Immature natural killer cell (primary cell): ENCODE measurements around the gene INHBC. TPM values are rescaled to one million over a fixed set of nuclear protein-coding genes. Genes with fewer than 3 reads are reported as not detected.

Experiments used
- DNase-seq, 3 donors: peaks; one replicate each; pipeline ENCODE4 v3.0.0; 2022; ENCODE audit warnings: mixed read lengths in 1 of 3
- H3K27ac Mint-ChIP-seq, 6 donors: one replicate each; pipeline ENCODE4 v1.8.0; 2020; ENCODE audit warnings: mixed read lengths in 6 of 6, mild to moderate bottlenecking in 5 of 6, inconsistent platforms in 4 of 6, moderate library complexity in 3 of 6
- H3K27me3 Mint-ChIP-seq, 3 donors: one replicate each; pipeline ENCODE4 v1.8.0; 2020 to 2021; ENCODE audit warnings: low read depth in 3 of 3, mild to moderate bottlenecking in 3 of 3, mixed read lengths in 3 of 3, moderate library complexity in 3 of 3, inconsistent platforms in 1 of 3
- H3K36me3 Mint-ChIP-seq, 3 donors: one replicate each; pipeline ENCODE4 v1.8.0; 2020; ENCODE audit warnings: mixed read lengths in 3 of 3, inconsistent platforms in 2 of 3, mild to moderate bottlenecking in 2 of 3
- H3K4me1 Mint-ChIP-seq, 2 donors: one replicate each; pipeline ENCODE4 v1.8.0; 2020; ENCODE audit warnings: inconsistent platforms in 2 of 2, mild to moderate bottlenecking in 2 of 2, mixed read lengths in 2 of 2, moderate library complexity in 1 of 2
- H3K4me3 Mint-ChIP-seq, 5 donors: one replicate each; pipeline ENCODE4 v1.8.0; 2020; ENCODE audit warnings: mild to moderate bottlenecking in 5 of 5, mixed read lengths in 5 of 5, inconsistent platforms in 3 of 5, moderate library complexity in 3 of 5
- H3K9me3 Mint-ChIP-seq, 6 donors: one replicate each; pipeline ENCODE4 v1.8.0; 2020; ENCODE audit warnings: mild to moderate bottlenecking in 6 of 6, mixed read lengths in 6 of 6, inconsistent platforms in 4 of 6, moderate library complexity in 3 of 6
- polyA plus RNA-seq, 3 donors: library from polyadenylated mRNA; unstranded; fragments of 300-500 nt; fragmentation: Illumina TruSeq; gene quantifications; one replicate each; pipeline ENCODE4 v1.2.3, GENCODE V29; 2021

Gene INHBC
- polyA plus RNA-seq, 3 donors from 2014 or later: 0.15 TPM; not detected in 2

- Mint-ChIP-seq H3K27me3 (peaks cover 41 to 57% (median 53%) of the 10 kb centered on the region in 3 donors), H3K4me3 (peak overlapping the region; percentile 90 to 97 (median 95)), H3K36me3 (peaks cover 32 to 38% (median 36%) of the 10 kb centered on the region in 3 donors), H3K4me1 (peaks cover 83% of the 10 kb centered on the region in 2 donors), H3K9me3 (no peaks in the 10 kb centered on the region), H3K27ac (peak overlapping the region; percentile 99 to 100 (median 100))
- DNase-seq: peak; percentile 69 to 77 (median 73)
Observed at GRCh38 chr12:57477710-57478681, 43.4 kb downstream of the INHBC start.

DNA sequence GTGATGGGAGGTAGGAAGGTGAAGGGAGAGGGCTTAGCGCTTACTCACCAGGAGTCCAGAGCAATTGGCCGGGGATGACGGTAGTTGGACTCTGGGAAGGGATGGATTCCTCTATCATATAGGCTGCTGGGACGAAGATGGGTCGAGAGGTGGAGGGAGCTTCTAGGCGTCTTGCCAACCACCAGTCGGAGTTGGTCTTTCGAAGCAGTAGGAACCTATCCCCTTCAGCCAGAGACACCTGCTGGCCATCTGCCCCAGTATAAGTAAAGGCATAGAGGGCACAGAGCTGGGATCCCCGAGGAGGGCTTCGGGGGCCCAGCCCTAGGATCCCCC, 44.4 kb downstream of the INHBC start:
- peaks cover 27 to 30% (median 28%) of the 10 kb centered on the region in 3 donors for H3K36me3 Mint-ChIP-seq
- peak overlapping the region; percentile 99 to 100 (median 100) for H3K27ac Mint-ChIP-seq
- peak overlapping the region; percentile 90 to 97 (median 95) for H3K4me3 Mint-ChIP-seq
- DNase-seq: no peak
- H3K9me3 Mint-ChIP-seq: no peaks in the 10 kb centered on the region
- H3K4me1 Mint-ChIP-seq: peaks cover 79 to 82% of the 10 kb centered on the region in 2 donors
- H3K27me3 Mint-ChIP-seq: peaks cover 39 to 55% (median 51%) of the 10 kb centered on the region in 3 donors

DNA sequence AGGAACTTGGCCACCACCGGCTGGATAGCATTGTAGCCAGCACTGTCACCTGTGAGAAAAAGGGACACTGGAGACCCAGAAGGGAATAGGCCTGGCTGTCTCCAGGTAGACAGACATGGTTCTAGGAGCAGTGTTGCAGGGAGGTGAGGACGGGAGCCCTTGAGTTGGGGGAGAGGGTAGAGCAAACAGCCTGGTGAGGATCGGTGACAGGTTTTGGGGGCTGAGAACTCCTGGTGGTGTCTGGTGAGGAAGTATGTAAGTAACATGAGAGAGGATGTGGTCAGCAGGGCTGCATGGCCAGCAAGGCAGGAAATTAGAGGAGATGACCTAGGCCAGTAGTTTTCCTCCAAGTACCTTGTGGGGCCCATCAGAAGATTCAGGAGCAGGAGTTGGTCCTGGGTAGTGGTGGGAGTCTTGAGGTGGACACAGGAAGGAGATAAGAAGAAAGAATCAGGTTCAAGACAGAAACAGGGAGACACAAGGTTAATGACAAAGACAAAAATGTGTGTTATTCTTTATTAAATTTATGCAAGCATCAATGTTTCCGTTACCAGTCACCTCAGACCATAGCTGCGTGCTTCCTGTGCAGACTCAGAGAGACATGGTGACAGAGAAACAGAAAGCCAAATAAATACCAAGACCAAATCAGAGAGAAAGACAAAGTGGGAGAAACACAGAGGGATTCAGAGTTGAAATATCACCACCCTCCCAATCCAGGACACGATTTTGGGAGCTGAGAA, 45.0 kb downstream of the INHBC start, which contains the start of gene ARHGAP9:
TSS of gene ARHGAP9 (minus strand) at position 491 of the 740 bp plus-strand sequence. CDS start at position 31, 460 bp downstream.
- peak; percentile 91 to 92 (median 92) for DNase-seq
- peaks cover 74 to 76% of the 10 kb centered on the region in 2 donors for H3K4me1 Mint-ChIP-seq
- peaks cover 37 to 50% (median 46%) of the 10 kb centered on the region in 3 donors for H3K27me3 Mint-ChIP-seq
- H3K36me3 Mint-ChIP-seq: peaks cover 22 to 25% (median 23%) of the 10 kb centered on the region in 3 donors
- peak within 1 kb of the TSS; percentile 90 to 97 (median 95) for H3K4me3 Mint-ChIP-seq
- H3K27ac Mint-ChIP-seq: peak within 1 kb of the TSS; percentile 99 to 100 (median 100)
- H3K9me3 Mint-ChIP-seq: no peaks in the 10 kb centered on the region

- DNase-seq: no peak
- Mint-ChIP-seq H3K4me1 (peaks cover 59 to 61% of the 10 kb centered on the region in 2 donors), H3K9me3 (no peaks in the 10 kb centered on the region), H3K27ac (peak overlapping the region; percentile 99 to 100 (median 100)), H3K36me3 (peaks cover 14 to 18% (median 17%) of the 10 kb centered on the region in 3 donors), H3K4me3 (peak overlapping the region in 3 of 5 donors; percentile 41 to 96 (median 44)), H3K27me3 (peaks cover 28 to 38% (median 35%) of the 10 kb centered on the region in 3 donors)
Observed at GRCh38 chr12:57481671-57482070, 47.1 kb downstream of the INHBC start.

DNA sequence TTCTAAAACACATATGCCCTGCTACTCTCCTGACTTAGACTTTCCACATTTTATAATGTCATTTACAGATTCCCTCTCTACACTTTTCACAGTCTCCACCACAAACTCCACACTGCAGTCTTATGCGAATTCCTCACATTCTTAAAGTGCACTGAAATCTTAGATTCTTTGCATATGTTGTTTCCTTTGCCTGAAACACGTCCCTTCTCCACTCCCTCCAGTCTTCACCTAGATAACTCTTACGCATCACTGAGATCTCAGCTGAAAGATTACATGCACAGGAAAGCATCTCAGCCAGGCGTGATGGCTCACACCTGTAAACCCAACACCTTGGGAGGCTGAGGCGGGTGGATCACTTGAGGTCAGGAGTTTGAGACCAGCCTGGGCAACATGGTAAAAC, 48.9 kb downstream of the INHBC start:
- Mint-ChIP-seq H3K9me3 (no peaks in the 10 kb centered on the region), H3K27me3 (peaks cover 19 to 29% (median 24%) of the 10 kb centered on the region in 3 donors), H3K36me3 (peaks cover 0 to 2% (median under 1%) of the 10 kb centered on the region in 3 donors), H3K27ac (peak overlapping the region; percentile 43 to 95 (median 82)), H3K4me1 (peaks cover 55 to 57% of the 10 kb centered on the region in 2 donors), H3K4me3 (no peak overlapping the region)
- no peak for DNase-seq

- H3K4me3 Mint-ChIP-seq: no peak overlapping the region
- H3K9me3 Mint-ChIP-seq: no peaks in the 10 kb centered on the region
- DNase-seq: no peak
- H3K27ac Mint-ChIP-seq: peak overlapping the region in 1 of 6 donors; percentile 24
- H3K4me1 Mint-ChIP-seq: peaks cover 44 to 47% of the 10 kb centered on the region in 2 donors
- peaks cover 6 to 14% (median 9%) of the 10 kb centered on the region in 3 donors for H3K27me3 Mint-ChIP-seq
- H3K36me3 Mint-ChIP-seq: peaks cover 0 to 8% (median 0%) of the 10 kb centered on the region in 3 donors
Observed at GRCh38 chr12:57485695-57486094, 51.1 kb downstream of the INHBC start.

GRCh38 chr12:57487055-57487596, 52.5 kb downstream of the INHBC start:
- Mint-ChIP-seq H3K4me1 (peaks cover 35 to 43% of the 10 kb centered on the region in 2 donors), H3K4me3 (peak overlapping the region in 4 of 5 donors; percentile 94 to 99 (median 98)), H3K27ac (peak overlapping the region; percentile 91 to 98 (median 96)), H3K36me3 (peaks cover 7 to 20% (median 8%) of the 10 kb centered on the region in 3 donors), H3K27me3 (peaks cover 6 to 9% (median 9%) of the 10 kb centered on the region in 3 donors), H3K9me3 (no peaks in the 10 kb centered on the region)
- DNase-seq: no peak

DNA sequence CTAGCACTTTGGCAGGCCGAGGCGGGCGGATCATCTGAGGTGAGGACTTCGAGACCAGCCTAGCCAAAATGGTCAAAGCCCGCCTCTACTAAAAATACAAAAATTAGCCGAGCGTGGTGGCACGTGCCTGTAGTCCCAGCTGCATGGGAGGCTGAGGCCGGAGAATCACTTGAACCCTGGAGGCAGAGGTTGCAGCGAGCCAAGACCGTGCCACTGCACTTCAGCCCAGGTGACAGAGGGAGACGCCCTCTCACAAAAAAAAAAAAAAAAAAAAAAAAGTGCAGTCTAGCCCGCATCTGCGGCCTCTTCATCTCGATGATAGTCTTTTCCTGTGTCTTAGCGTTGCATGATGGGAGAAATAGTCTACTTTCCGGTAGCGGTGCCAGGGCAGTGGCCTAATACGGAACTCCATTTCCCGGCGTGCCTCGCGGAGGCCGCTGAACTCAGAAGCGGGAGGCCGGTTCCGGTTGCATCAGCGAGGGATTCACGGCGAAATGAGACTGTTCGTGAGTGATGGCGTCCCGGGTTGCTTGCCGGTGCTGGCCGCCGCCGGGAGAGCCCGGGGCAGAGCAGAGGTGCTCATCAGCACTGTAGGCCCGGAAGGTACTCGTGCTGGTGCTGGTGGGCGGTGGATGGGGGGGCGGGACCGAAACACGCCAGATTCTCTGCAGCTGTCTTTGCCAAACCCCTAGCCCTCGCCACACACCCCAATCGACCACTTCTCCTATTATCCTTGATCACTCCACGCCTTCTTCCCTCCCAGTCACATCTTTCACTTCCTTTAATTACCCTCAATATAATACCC, 53.2 kb downstream of the INHBC start, which contains the start of gene MARS1:
TSS of gene MARS1 (plus strand) at position 472 of the 805 bp plus-strand sequence. CDS start at position 495, 23 bp downstream.
- peak; percentile 90 to 92 (median 91) for DNase-seq
- Mint-ChIP-seq H3K27me3 (peaks cover 6 to 11% (median 9%) of the 10 kb centered on the region in 3 donors), H3K4me1 (peaks cover 37 to 43% of the 10 kb centered on the region in 2 donors), H3K9me3 (no peaks in the 10 kb centered on the region), H3K4me3 (peak within 1 kb of the TSS; percentile 94 to 99 (median 97)), H3K27ac (peak within 1 kb of the TSS; percentile 91 to 98 (median 96)), H3K36me3 (peaks cover 7 to 25% (median 12%) of the 10 kb centered on the region in 3 donors)

DNA sequence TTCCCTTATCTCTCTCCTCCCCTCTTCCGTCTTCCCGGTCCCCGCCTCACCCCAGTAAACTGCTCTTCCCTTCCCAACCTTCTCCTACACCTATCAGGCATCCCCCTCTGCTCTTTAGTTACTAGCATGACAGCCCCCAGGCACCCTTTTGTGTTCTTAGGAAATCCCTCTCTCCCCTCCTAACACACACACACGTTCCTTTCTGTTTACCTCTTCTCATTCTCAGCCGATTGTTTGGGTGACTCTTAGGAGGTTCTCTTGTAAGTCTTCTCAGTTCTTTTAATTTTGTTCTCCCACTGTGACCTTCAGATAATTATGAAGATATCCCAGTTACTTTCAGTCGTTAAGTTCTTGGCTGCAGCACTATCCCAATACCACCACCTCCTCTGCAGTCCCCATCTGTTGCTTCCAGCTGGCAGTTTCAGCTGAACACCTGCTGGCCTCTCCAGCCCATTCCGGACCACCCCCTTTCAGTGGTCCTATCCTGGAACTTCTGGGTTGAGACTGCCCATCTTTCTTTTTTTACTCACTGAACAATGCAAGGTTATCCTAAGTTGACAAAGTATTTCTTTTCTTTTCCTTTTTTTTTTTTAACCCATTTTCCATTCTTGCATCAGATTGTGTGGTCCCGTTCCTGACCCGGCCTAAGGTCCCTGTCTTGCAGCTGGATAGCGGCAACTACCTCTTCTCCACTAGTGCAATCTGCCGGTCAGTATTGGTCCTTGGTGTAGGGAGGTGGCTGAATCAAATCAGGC, 54.0 kb downstream of the INHBC start:
- DNase-seq: no peak
- H3K4me1 Mint-ChIP-seq: peaks cover 30 to 35% of the 10 kb centered on the region in 2 donors
- no peaks in the 10 kb centered on the region for H3K9me3 Mint-ChIP-seq
- H3K36me3 Mint-ChIP-seq: peaks cover 7 to 27% (median 15%) of the 10 kb centered on the region in 3 donors
- H3K27ac Mint-ChIP-seq: peak overlapping the region; percentile 91 to 98 (median 96)
- H3K4me3 Mint-ChIP-seq: peak overlapping the region; percentile 94 to 99 (median 97)
- peaks cover 6 to 11% (median 9%) of the 10 kb centered on the region in 3 donors for H3K27me3 Mint-ChIP-seq

DNA sequence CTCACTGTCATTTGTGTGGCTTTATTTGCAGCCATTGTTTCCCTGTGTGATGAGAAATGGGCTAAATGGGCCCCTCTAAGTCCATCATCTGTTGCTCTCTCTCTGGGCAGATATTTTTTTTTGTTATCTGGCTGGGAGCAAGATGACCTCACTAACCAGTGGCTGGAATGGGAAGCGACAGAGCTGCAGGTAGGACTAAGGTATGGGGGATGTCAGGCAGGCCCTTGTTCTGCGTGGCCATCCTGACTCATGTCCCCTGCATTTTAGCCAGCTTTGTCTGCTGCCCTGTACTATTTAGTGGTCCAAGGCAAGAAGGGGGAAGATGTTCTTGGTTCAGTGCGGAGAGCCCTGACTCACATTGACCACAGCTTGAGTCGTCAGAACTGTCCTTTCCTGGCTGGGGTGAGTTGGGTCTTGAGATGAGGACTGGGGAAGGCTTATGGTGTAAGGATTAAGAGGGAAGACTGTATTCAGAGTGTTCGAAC, 54.6 kb downstream of the INHBC start:
- peaks cover 30 to 35% of the 10 kb centered on the region in 2 donors for H3K4me1 Mint-ChIP-seq
- H3K36me3 Mint-ChIP-seq: peaks cover 7 to 27% (median 15%) of the 10 kb centered on the region in 3 donors
- no peaks in the 10 kb centered on the region for H3K9me3 Mint-ChIP-seq
- peaks cover 6 to 13% (median 9%) of the 10 kb centered on the region in 3 donors for H3K27me3 Mint-ChIP-seq
- peak overlapping the region; percentile 94 to 99 (median 97) for H3K4me3 Mint-ChIP-seq
- no peak for DNase-seq
- H3K27ac Mint-ChIP-seq: peak overlapping the region; percentile 91 to 98 (median 96)

DNA sequence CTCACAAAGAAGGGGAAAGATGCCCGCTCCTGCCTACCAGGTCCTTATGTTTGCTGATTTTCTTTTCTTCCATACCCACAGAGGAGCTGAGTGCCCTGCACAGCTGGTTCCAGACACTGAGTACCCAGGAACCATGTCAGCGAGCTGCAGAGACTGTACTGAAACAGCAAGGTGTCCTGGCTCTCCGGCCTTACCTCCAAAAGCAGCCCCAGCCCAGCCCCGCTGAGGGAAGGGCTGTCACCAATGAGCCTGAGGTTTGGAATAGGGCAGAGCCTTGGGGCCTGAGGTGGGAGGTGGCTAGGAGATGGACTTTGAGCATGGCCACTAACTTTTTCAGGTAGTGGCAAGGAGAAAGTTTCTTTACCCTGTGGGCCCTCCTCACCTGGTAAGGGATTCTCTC, 55.5 kb downstream of the INHBC start:
- Mint-ChIP-seq H3K4me3 (no peak overlapping the region), H3K27ac (peak overlapping the region in 2 of 6 donors; percentile 22 to 23), H3K27me3 (peaks cover 6 to 13% (median 9%) of the 10 kb centered on the region in 3 donors), H3K36me3 (peaks cover 7 to 32% (median 15%) of the 10 kb centered on the region in 3 donors), H3K9me3 (no peaks in the 10 kb centered on the region), H3K4me1 (peaks cover 30 to 35% of the 10 kb centered on the region in 2 donors)
- no peak for DNase-seq
